H1 (cell line): ENCODE measurements around the gene HELT. TPM values are rescaled to one million over a fixed set of nuclear protein-coding genes. Genes with fewer than 3 reads are reported as not detected.

Experiments
- CTCF ChIA-PET: fragments of 300-600 bp; sonication (Branson Sonifier 250); formaldehyde crosslinking; loops from one replicate; lab custom pipeline; 2021; ENCODE audit not compliant: partially characterized antibody; lab: Charles Lee
- POLR2A ChIA-PET: fragments of 300-600 bp; sonication (Branson Sonifier 250); formaldehyde crosslinking; loops from one replicate; lab custom pipeline; 2021; ENCODE audit warnings: inconsistent platforms; ENCODE audit not compliant: partially characterized antibody; lab: Charles Lee
- DNase-seq, 2 experiments: peaks; one replicate each; pipeline versions ENCODE4 v3.0.0 to v3.0.0-alpha.2; 2010 to 2022; ENCODE audit warnings: low spot score in 2 of 2, low read depth in 1 of 2, mixed read lengths in 1 of 2
- FAIRE-seq: peaks from 2 replicates; lab custom pipeline; 2011; peaks lifted over from hg19 to GRCh38; lab: Jason Lieb, UNC
- H2AFZ ChIP-seq: 2 replicates; pipeline ENCODE4 v1.8.1; 2012; ENCODE audit warnings: low read length, inconsistent platforms
- H2AK5ac ChIP-seq: 2 replicates; pipeline ENCODE4 v1.6.1; 2013; ENCODE audit warnings: low read depth, low read length
- H2BK120ac ChIP-seq: replicated peaks from 2 replicates; pipeline ENCODE3; 2013; ENCODE audit warnings: low read depth, low read length, inconsistent platforms
- H2BK12ac ChIP-seq: 2 replicates; pipeline ENCODE4 v1.6.1; 2013; ENCODE audit warnings: low read depth, low read length
- H2BK15ac ChIP-seq: 2 replicates; pipeline ENCODE4 v1.6.1; 2013; ENCODE audit warnings: low read length
- H2BK20ac ChIP-seq: 2 replicates; pipeline ENCODE4 v1.6.1; 2013; ENCODE audit warnings: low read length
- H2BK5ac ChIP-seq: 2 replicates; pipeline ENCODE4 v1.6.1; 2013; ENCODE audit warnings: low read depth, low read length
- H3K14ac ChIP-seq: 2 replicates; pipeline ENCODE4 v1.6.1; 2013; ENCODE audit warnings: inconsistent platforms; ENCODE audit not compliant: insufficient read length
- H3K18ac ChIP-seq: 2 replicates; pipeline ENCODE4 v1.6.1; 2013; ENCODE audit warnings: low read length; ENCODE audit errors: extremely low read depth
- H3K23ac ChIP-seq: 2 replicates; pipeline ENCODE4 v1.6.1; 2013; ENCODE audit warnings: inconsistent platforms; ENCODE audit not compliant: insufficient read length
- H3K23me2 ChIP-seq: 2 replicates; pipeline ENCODE4 v1.6.1; 2013; ENCODE audit warnings: low read depth, low read length
- H3K27ac ChIP-seq: 2 replicates; pipeline ENCODE4 v1.6.1; 2011; ENCODE audit warnings: low read depth, low read length, inconsistent platforms
- H3K27me3 ChIP-seq, 4 experiments: replicated peaks in 1 of 4; 1 replicate in 1 of 4; 2 replicates in 3 of 4; pipeline versions ENCODE4 v1.6.1 to v1.8.1; 2011 to 2013; ENCODE audit warnings: low read length in 3 of 4, mild to moderate bottlenecking in 3 of 4, inconsistent platforms in 2 of 4, mixed read lengths in 2 of 4, moderate library complexity in 1 of 4; ENCODE audit not compliant: control insufficient read depth in 3 of 4, insufficient read depth in 3 of 4; ENCODE audit errors: extremely low read depth in 1 of 4
- H3K36me3 ChIP-seq, 4 experiments: 2 replicates each; pipeline versions ENCODE4 v1.6.1 to v1.8.1; 2011 to 2013; ENCODE audit warnings: mild to moderate bottlenecking in 4 of 4, low read length in 3 of 4, moderate library complexity in 2 of 4, control low read depth in 1 of 4, inconsistent platforms in 1 of 4; ENCODE audit not compliant: insufficient read depth in 4 of 4, control insufficient read depth in 2 of 4
- H3K4ac ChIP-seq: replicated peaks from 2 replicates; pipeline ENCODE3; 2013; ENCODE audit warnings: low read length, low read depth, mixed read lengths, inconsistent platforms; ENCODE audit not compliant: insufficient read length
- H3K4me1 ChIP-seq, 4 experiments: replicated peaks in 1 of 4; 1 replicate in 1 of 4; 2 replicates in 3 of 4; pipeline versions ENCODE4 v1.6.1 to v1.8.1; 2011 to 2013; ENCODE audit warnings: low read length in 3 of 4, inconsistent platforms in 2 of 4, mixed read lengths in 1 of 4; ENCODE audit not compliant: insufficient read depth in 4 of 4, control insufficient read depth in 3 of 4
- H3K4me2 ChIP-seq, 2 experiments: 2 replicates each; pipeline versions ENCODE4 v1.6.1 to v1.8.1; 2011 to 2013; ENCODE audit warnings: low read depth in 2 of 2, low read length in 2 of 2, control low read depth in 1 of 2, inconsistent platforms in 1 of 2, mild to moderate bottlenecking in 1 of 2; ENCODE audit not compliant: insufficient read depth in 1 of 2
- H3K4me3 ChIP-seq, 4 experiments: fragments of 200-600, 300-600 bp in 1 of 4; sonication (generic), shearing (Covaris generic), sonication (Bioruptor Twin) in 1 of 4; 2 replicates each; pipeline versions ENCODE4 v1.5.1 to v1.8.1; 2011 to 2016; ENCODE audit warnings: low read length in 4 of 4, low read depth in 3 of 4, control low read depth in 2 of 4, inconsistent platforms in 2 of 4, mild to moderate bottlenecking in 2 of 4, mixed read lengths in 1 of 4, moderate library complexity in 1 of 4; ENCODE audit not compliant: insufficient read depth in 2 of 4; ENCODE audit errors: extremely low read depth in 1 of 4
- H3K56ac ChIP-seq: replicated peaks from 2 replicates; pipeline ENCODE3; 2013; ENCODE audit warnings: low read depth, mild to moderate bottlenecking, mixed read lengths, low read length, inconsistent platforms; ENCODE audit not compliant: insufficient read length
- H3K79me1 ChIP-seq: 2 replicates; pipeline ENCODE4 v1.6.1; 2013; ENCODE audit warnings: low read depth, low read length, control low read depth
- H3K79me2 ChIP-seq, 2 experiments: 2 replicates each; pipeline versions ENCODE4 v1.6.1 to v1.8.1; 2012 to 2013; ENCODE audit warnings: low read length in 2 of 2, mild to moderate bottlenecking in 2 of 2, inconsistent platforms in 1 of 2; ENCODE audit not compliant: insufficient read depth in 2 of 2, control insufficient read depth in 1 of 2
- H3K9ac ChIP-seq, 4 experiments: replicated peaks in 1 of 4; 1 replicate in 1 of 4; 2 replicates in 3 of 4; pipeline versions ENCODE4 v1.6.1 to v1.8.1; 2011 to 2013; ENCODE audit warnings: low read depth in 3 of 4, low read length in 3 of 4, control low read depth in 2 of 4, mild to moderate bottlenecking in 2 of 4, moderate library complexity in 2 of 4, inconsistent platforms in 1 of 4; ENCODE audit errors: extremely low read depth in 1 of 4
- H3K9me3 ChIP-seq, 2 experiments: 2 replicates each; pipeline versions ENCODE4 v1.6.1 to v1.8.1; 2012 to 2013; ENCODE audit warnings: mild to moderate bottlenecking in 2 of 2, moderate library complexity in 2 of 2, control low read depth in 1 of 2, inconsistent platforms in 1 of 2, low read depth in 1 of 2, low read length in 1 of 2, mixed read lengths in 1 of 2; ENCODE audit not compliant: insufficient read depth in 2 of 2
- H4K20me1 ChIP-seq, 2 experiments: replicated peaks in 1 of 2; 2 replicates each; pipeline versions ENCODE3 to v1.8.1; 2011 to 2013; ENCODE audit warnings: inconsistent platforms in 2 of 2, low read length in 2 of 2, mild to moderate bottlenecking in 1 of 2; ENCODE audit not compliant: insufficient read depth in 2 of 2, control insufficient read depth in 1 of 2
- H4K5ac ChIP-seq: 2 replicates; pipeline ENCODE4 v1.6.1; 2013; ENCODE audit warnings: low read length, low read depth, mixed read lengths, inconsistent platforms; ENCODE audit not compliant: insufficient read length
- H4K8ac ChIP-seq: 2 replicates; pipeline ENCODE4 v1.8.0; 2013; ENCODE audit warnings: mild to moderate bottlenecking, moderate library complexity, low read length, inconsistent platforms; ENCODE audit not compliant: insufficient read depth; ENCODE audit errors: extremely low read depth
- H4K91ac ChIP-seq: replicated peaks from 2 replicates; pipeline ENCODE3; 2013; ENCODE audit warnings: low read length, mixed read lengths, inconsistent platforms; ENCODE audit not compliant: insufficient read length
- CREB1 ChIP-seq: IDR thresholded peaks from 2 replicates; pipeline ENCODE4 v1.6.1; 2012; ENCODE audit warnings: inconsistent platforms
- WGBS, 2 experiments: shearing (Covaris generic) in 1 of 2; methylation state at CpG; one replicate each; pipeline versions ENCODE4 v1.1.6 to v1.1.7; 2013 to 2015; ENCODE audit warnings: low lambda C conversion rate in 2 of 2, mixed read lengths in 2 of 2, inconsistent platforms in 1 of 2, low coverage in 1 of 2, missing lambda C conversion rate in 1 of 2; ENCODE audit not compliant: insufficient replicate concordance in 2 of 2, insufficient coverage in 1 of 2, insufficient read length in 1 of 2; ENCODE audit errors: extremely low coverage in 1 of 2, missing lambda C conversion rate in 1 of 2; 5-methylcytosine and 5-hydroxymethylcytosine counted together
- polyA plus RNA-seq, 7 experiments: library from polyadenylated mRNA; depleted of rRNA in 3 of 7; stranded (reverse) in 5 of 7; unstranded in 2 of 7; fragments of >200 nt in 5 of 7; fragments of 200-250 nt in 2 of 7; gene quantifications; 1 replicate in 5 of 7; 2 replicates in 1 of 7; 4 replicates in 1 of 7; pipeline versions ENCODE4 v1.2.1 to v1.2.3, GENCODE V29; 2011 to 2013; ENCODE audit warnings: missing spikeins in 2 of 7, mixed read lengths in 2 of 7
- total RNA-seq: library from RNA; stranded (reverse); fragmentation: NEBNext Ultra II Directional; extraction: Animal tissue kit (Norgen Biotek cat#: 25700); gene quantifications from 2 replicates; pipeline ENCODE4 v1.2.1, GENCODE V29; 2021

Gene HELT
- total and polyA plus RNA-seq, 2 of the 8 experiments (the other 6 are each of a cell fraction or from before 2014, with no cell fraction given): 0.32 to 0.35 TPM

DNA sequence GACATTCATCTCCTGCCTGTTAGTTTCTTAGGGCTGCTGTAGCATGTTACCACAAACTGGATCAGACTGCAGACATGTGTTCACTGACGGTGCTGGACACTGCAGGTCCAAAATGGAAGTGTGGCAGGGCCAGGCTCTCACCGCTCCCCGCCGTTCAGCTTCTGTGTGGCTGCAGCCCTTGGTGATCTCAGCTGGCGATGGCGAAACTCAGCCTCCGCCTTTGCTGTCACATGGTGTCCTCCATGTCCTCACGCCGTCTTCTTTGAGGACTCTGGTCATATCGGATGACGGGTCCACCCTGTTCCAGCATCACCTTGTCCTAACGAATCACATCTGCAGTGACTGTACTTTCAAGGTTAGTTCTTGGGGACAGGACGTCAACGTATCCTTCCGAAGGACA is 25.9 kb upstream of the HELT start:
- Histone ChIP-seq H2AK5ac (no peak overlapping the region), H3K27me3 (peaks cover 0 to 2% (median 0%) of the 10 kb centered on the region in 4 experiments; a peak in 1 of 7 replicates), H3K4me3 (no peak overlapping the region), H3K4me1 (no peaks in the 10 kb centered on the region), H3K18ac (no peak overlapping the region), H2BK120ac (no peak overlapping the region), H3K79me1 (no peaks in the 10 kb centered on the region), H3K14ac (no peak overlapping the region), H3K9ac (no peak overlapping the region), H2BK12ac (no peak overlapping the region), H2BK5ac (0 out of 2 replicates have a peak overlapping the region, but pooled peaks have one; percentile 12), H2BK15ac (no peak overlapping the region), H3K79me2 (no peaks in the 10 kb centered on the region), H2AFZ (no peak overlapping the region), H3K23me2 (peaks cover 2% of the 10 kb centered on the region; the same call in 1 of the 2 replicates), H4K8ac (no peak overlapping the region), H4K91ac (no peak overlapping the region), H4K20me1 (peaks cover 0 to 2% of the 10 kb centered on the region in 2 experiments), H2BK20ac (no peak overlapping the region), H3K56ac (no peak overlapping the region), H3K9me3 (0 out of 4 replicates have a peak, but pooled peaks cover 0 to 3% of the 10 kb centered on the region in 2 experiments), H3K36me3 (no peaks in the 10 kb centered on the region), H3K23ac (no peak overlapping the region), H3K27ac (no peak overlapping the region), H3K4me2 (no peak overlapping the region), H3K4ac (no peak overlapping the region), H4K5ac (no peak overlapping the region)
- POLR2A ChIA-PET: no interaction called here
- no peak for TF ChIP-seq CREB1
- WGBS, 2 experiments: 86% methylated on average over 15 of the region's 15 CpGs; no CpG with 5 or more reads in 1 of the 2 experiments
- CTCF ChIA-PET: no interaction called here
- DNase-seq (no peak), FAIRE-seq (no peak)
